K562 (cell line): ENCODE data around the gene ZNF74. TPM values are rescaled to one million over a fixed set of nuclear protein-coding genes. Genes with fewer than 3 reads are reported as not detected.

Source experiments
- CBFA2T3 ChIP-seq: fragments of 450-650 bp; IDR thresholded peaks from 2 replicates; pipeline ENCODE4 v1.6.1; 2017
- ETV6 ChIP-seq, 3 experiments: fragments of 150-350 bp in 1 of 3; sonication (generic) in 1 of 3; formaldehyde crosslinking in 1 of 3; IDR thresholded peaks; 2 replicates each; pipeline versions ENCODE4 v1.6.1 to v1.8.0; 2014 to 2022; ENCODE audit warnings: borderline replicate concordance in 2 of 3, low read depth in 2 of 3, antibody characterized with exemption in 1 of 3, low read length in 1 of 3, mild to moderate bottlenecking in 1 of 3, missing genetic modification reagents in 1 of 3
- KDM5B ChIP-seq: fragments of 200-600 bp; sonication (generic); IDR thresholded peaks from 2 replicates; pipeline ENCODE4 v1.6.1; 2012; ENCODE audit warnings: low read depth, mild to moderate bottlenecking, moderate library complexity, low read length, control low read depth, inconsistent platforms; ENCODE audit not compliant: insufficient replicate concordance
- KLF13 ChIP-seq: fragments of 450-650 bp; IDR thresholded peaks from 2 replicates; pipeline ENCODE4 v1.6.1; 2016; ENCODE audit warnings: missing genetic modification characterization, low read depth, mild to moderate bottlenecking, missing compliant biosample characterization, moderate library complexity, borderline replicate concordance
- PCBP1 ChIP-seq: fragments of 200-400 bp; formaldehyde crosslinking; IDR thresholded peaks from 2 replicates; pipeline ENCODE4 v1.6.1; 2018; ENCODE audit warnings: mild to moderate bottlenecking, low read depth, low read length; ENCODE audit not compliant: poor library complexity, severe bottlenecking
- POLR2G ChIP-seq: fragments of 200-400 bp; formaldehyde crosslinking; IDR thresholded peaks from 2 replicates; pipeline ENCODE4 v1.6.1; 2017; ENCODE audit warnings: low read depth, mild to moderate bottlenecking, antibody characterized with exemption, low read length, moderate library complexity
- POU5F1 ChIP-seq: fragments of 150-350 bp; IDR thresholded peaks from 2 replicates; pipeline ENCODE4 v1.6.1; 2014; ENCODE audit warnings: borderline replicate concordance, low read length, low read depth, mild to moderate bottlenecking; ENCODE audit not compliant: partially characterized antibody
- SETDB1 ChIP-seq: IDR thresholded peaks from one replicate; pipeline ENCODE4 v1.6.1; 2012; ENCODE audit warnings: low read length, control low read depth, inconsistent platforms
- STAT6 ChIP-seq: sonication (generic); formaldehyde crosslinking; IDR thresholded peaks from 2 replicates; pipeline ENCODE4 v1.8.1; 2023; ENCODE audit warnings: mild to moderate bottlenecking, missing genetic modification reagents
- TSHZ1 ChIP-seq: fragments of 250-450 bp; sonication (Bioruptor Pico); IDR thresholded peaks from 2 replicates; pipeline ENCODE4 v1.4.0; 2020; ENCODE audit warnings: mild to moderate bottlenecking, moderate library complexity
- USF1 ChIP-seq: sonication (generic); formaldehyde crosslinking; IDR thresholded peaks from 2 replicates; pipeline ENCODE4 v1.9.0; 2022; ENCODE audit warnings: mild to moderate bottlenecking, missing genetic modification reagents
- ZBTB1 ChIP-seq: sonication (generic); formaldehyde crosslinking; IDR thresholded peaks from 2 replicates; pipeline ENCODE4 v1.8.1; 2023; ENCODE audit warnings: missing genetic modification reagents, low read depth, mild to moderate bottlenecking, borderline replicate concordance
- polyA plus RNA-seq, 8 experiments: library from polyadenylated mRNA; depleted of rRNA in 4 of 8; stranded (reverse) in 5 of 8; unstranded in 3 of 8; fragments of >200 nt; fragmentation: Nextera tagmentation in 2 of 8; fragmentation: Illumina TruSeq in 1 of 8; extraction: Ambion mirVana in 2 of 8; extraction: Trizol in 1 of 8; gene quantifications; 2 replicates each; pipeline versions ENCODE4 v1.2.1 to v1.2.3, GENCODE V29; 2011 to 2014; ENCODE audit warnings: inconsistent platforms in 1 of 8, missing spikeins in 1 of 8
- total RNA-seq, 7 experiments: library from RNA; depleted of rRNA in 6 of 7; stranded (reverse); fragments of >200 nt in 6 of 7; fragmentation: Illumina TruSeq in 2 of 7; extraction: Trizol in 2 of 7; gene quantifications; 2 replicates each; pipeline versions ENCODE4 v1.2.1 to v1.2.3, GENCODE V29; 2011 to 2021; ENCODE audit warnings: low replicate concordance in 1 of 7
- TF ChIP-seq, protein P1 (sequence below): fragments of 450-650 bp; IDR thresholded peaks from 2 replicates; pipeline ENCODE4 v1.6.1; 2016; ENCODE audit warnings: missing biosample characterization, missing genetic modification characterization
- TF ChIP-seq, protein P2 (sequence below), 3 experiments: fragments of 200-800 bp in 1 of 3; fragments of 250-450 bp in 1 of 3; fragments of 450-650 bp in 1 of 3; sonication (Bioruptor Pico) in 1 of 3; sonication (Bioruptor generic) in 1 of 3; formaldehyde crosslinking in 1 of 3; IDR thresholded peaks; 2 replicates each; pipeline versions ENCODE4 v1.6.1 to v1.8.0; 2016 to 2022; ENCODE audit warnings: mild to moderate bottlenecking in 2 of 3, missing genetic modification characterization in 2 of 3, missing compliant biosample characterization in 1 of 3, moderate library complexity in 1 of 3

The ZNF74 gene
- total and polyA plus RNA-seq, 9 of the 15 experiments (the other 6 are each of a cell fraction or from before 2014, with no cell fraction given) = 2.4 to 53.5 (median 31.5) TPM

GRCh38 chr22:20436307-20436767 is 42.4 kb downstream of the ZNF74 start (continued):
- TF ChIP-seq STAT6 (CRISPR knock-in tag) (no peak), USF1 (CRISPR knock-in tag) (no peak), TSHZ1 (CRISPR knock-in tag) (no peak), POLR2G (peak; percentile 17; the same call in 1 of the 2 replicates), KLF13 (no peak), POU5F1 (no peak), SETDB1 (no peak), ZBTB1 (CRISPR knock-in tag) (no peak), ETV6 (IDR thresholded peaks at IDR 0.05; ENCODE audit: borderline replicate concordance in 1 of 2, low read depth in 2 of 2, low read length in 1 of 2) (no peak), ETV6 (CRISPR knock-in tag; IDR thresholded peaks at IDR 0.05; ENCODE audit: borderline replicate concordance) (no peak), KDM5B (no peak), CBFA2T3 (no peak), PCBP1 (peak; percentile 87)
- TF ChIP-seq, protein P1, sequence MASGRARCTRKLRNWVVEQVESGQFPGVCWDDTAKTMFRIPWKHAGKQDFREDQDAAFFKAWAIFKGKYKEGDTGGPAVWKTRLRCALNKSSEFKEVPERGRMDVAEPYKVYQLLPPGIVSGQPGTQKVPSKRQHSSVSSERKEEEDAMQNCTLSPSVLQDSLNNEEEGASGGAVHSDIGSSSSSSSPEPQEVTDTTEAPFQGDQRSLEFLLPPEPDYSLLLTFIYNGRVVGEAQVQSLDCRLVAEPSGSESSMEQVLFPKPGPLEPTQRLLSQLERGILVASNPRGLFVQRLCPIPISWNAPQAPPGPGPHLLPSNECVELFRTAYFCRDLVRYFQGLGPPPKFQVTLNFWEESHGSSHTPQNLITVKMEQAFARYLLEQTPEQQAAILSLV (tag) = no peak
- TF ChIP-seq, protein P2, sequence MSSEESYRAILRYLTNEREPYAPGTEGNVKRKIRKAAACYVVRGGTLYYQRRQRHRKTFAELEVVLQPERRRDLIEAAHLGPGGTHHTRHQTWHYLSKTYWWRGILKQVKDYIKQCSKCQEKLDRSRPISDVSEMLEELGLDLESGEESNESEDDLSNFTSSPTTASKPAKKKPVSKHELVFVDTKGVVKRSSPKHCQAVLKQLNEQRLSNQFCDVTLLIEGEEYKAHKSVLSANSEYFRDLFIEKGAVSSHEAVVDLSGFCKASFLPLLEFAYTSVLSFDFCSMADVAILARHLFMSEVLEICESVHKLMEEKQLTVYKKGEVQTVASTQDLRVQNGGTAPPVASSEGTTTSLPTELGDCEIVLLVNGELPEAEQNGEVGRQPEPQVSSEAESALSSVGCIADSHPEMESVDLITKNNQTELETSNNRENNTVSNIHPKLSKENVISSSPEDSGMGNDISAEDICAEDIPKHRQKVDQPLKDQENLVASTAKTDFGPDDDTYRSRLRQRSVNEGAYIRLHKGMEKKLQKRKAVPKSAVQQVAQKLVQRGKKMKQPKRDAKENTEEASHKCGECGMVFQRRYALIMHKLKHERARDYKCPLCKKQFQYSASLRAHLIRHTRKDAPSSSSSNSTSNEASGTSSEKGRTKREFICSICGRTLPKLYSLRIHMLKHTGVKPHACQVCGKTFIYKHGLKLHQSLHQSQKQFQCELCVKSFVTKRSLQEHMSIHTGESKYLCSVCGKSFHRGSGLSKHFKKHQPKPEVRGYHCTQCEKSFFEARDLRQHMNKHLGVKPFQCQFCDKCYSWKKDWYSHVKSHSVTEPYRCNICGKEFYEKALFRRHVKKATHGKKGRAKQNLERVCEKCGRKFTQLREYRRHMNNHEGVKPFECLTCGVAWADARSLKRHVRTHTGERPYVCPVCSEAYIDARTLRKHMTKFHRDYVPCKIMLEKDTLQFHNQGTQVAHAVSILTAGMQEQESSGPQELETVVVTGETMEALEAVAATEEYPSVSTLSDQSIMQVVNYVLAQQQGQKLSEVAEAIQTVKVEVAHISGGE (CRISPR knock-in tag; IDR thresholded peaks at IDR 0.05) = no peak
